H1 (cell line): Measurements from ENCODE around the gene CACNA1A. TPM values are rescaled to one million over a fixed set of nuclear protein-coding genes. Genes with fewer than 3 reads are reported as not detected.

Experiments used
- CTCF ChIA-PET: fragments of 300-600 bp; sonication (Branson Sonifier 250); formaldehyde crosslinking; loops from one replicate; lab custom pipeline; 2021; ENCODE audit not compliant: partially characterized antibody; lab: Charles Lee
- POLR2A ChIA-PET: fragments of 300-600 bp; sonication (Branson Sonifier 250); formaldehyde crosslinking; loops from one replicate; lab custom pipeline; 2021; ENCODE audit warnings: inconsistent platforms; ENCODE audit not compliant: partially characterized antibody; lab: Charles Lee
- DNase-seq, 2 experiments: peaks; one replicate each; pipeline versions ENCODE4 v3.0.0 to v3.0.0-alpha.2; 2010 to 2022; ENCODE audit warnings: low spot score in 2 of 2, low read depth in 1 of 2, mixed read lengths in 1 of 2
- FAIRE-seq: peaks from 2 replicates; lab custom pipeline; 2011; peaks lifted over from hg19 to GRCh38; lab: Jason Lieb, UNC
- H2AFZ ChIP-seq: 2 replicates; pipeline ENCODE4 v1.8.1; 2012; ENCODE audit warnings: low read length, inconsistent platforms
- H2AK5ac ChIP-seq: 2 replicates; pipeline ENCODE4 v1.6.1; 2013; ENCODE audit warnings: low read depth, low read length
- H2BK120ac ChIP-seq: replicated peaks from 2 replicates; pipeline ENCODE3; 2013; ENCODE audit warnings: low read depth, low read length, inconsistent platforms
- H2BK12ac ChIP-seq: 2 replicates; pipeline ENCODE4 v1.6.1; 2013; ENCODE audit warnings: low read depth, low read length
- H2BK15ac ChIP-seq: 2 replicates; pipeline ENCODE4 v1.6.1; 2013; ENCODE audit warnings: low read length
- H2BK20ac ChIP-seq: 2 replicates; pipeline ENCODE4 v1.6.1; 2013; ENCODE audit warnings: low read length
- H2BK5ac ChIP-seq: 2 replicates; pipeline ENCODE4 v1.6.1; 2013; ENCODE audit warnings: low read depth, low read length
- H3K14ac ChIP-seq: 2 replicates; pipeline ENCODE4 v1.6.1; 2013; ENCODE audit warnings: inconsistent platforms; ENCODE audit not compliant: insufficient read length
- H3K18ac ChIP-seq: 2 replicates; pipeline ENCODE4 v1.6.1; 2013; ENCODE audit warnings: low read length; ENCODE audit errors: extremely low read depth
- H3K23ac ChIP-seq: 2 replicates; pipeline ENCODE4 v1.6.1; 2013; ENCODE audit warnings: inconsistent platforms; ENCODE audit not compliant: insufficient read length
- H3K23me2 ChIP-seq: 2 replicates; pipeline ENCODE4 v1.6.1; 2013; ENCODE audit warnings: low read depth, low read length
- H3K27ac ChIP-seq: 2 replicates; pipeline ENCODE4 v1.6.1; 2011; ENCODE audit warnings: low read depth, low read length, inconsistent platforms
- H3K27me3 ChIP-seq, 4 experiments: replicated peaks in 1 of 4; 1 replicate in 1 of 4; 2 replicates in 3 of 4; pipeline versions ENCODE4 v1.6.1 to v1.8.1; 2011 to 2013; ENCODE audit warnings: low read length in 3 of 4, mild to moderate bottlenecking in 3 of 4, inconsistent platforms in 2 of 4, mixed read lengths in 2 of 4, moderate library complexity in 1 of 4; ENCODE audit not compliant: control insufficient read depth in 3 of 4, insufficient read depth in 3 of 4; ENCODE audit errors: extremely low read depth in 1 of 4
- H3K36me3 ChIP-seq, 4 experiments: 2 replicates each; pipeline versions ENCODE4 v1.6.1 to v1.8.1; 2011 to 2013; ENCODE audit warnings: mild to moderate bottlenecking in 4 of 4, low read length in 3 of 4, moderate library complexity in 2 of 4, control low read depth in 1 of 4, inconsistent platforms in 1 of 4; ENCODE audit not compliant: insufficient read depth in 4 of 4, control insufficient read depth in 2 of 4
- H3K4ac ChIP-seq: replicated peaks from 2 replicates; pipeline ENCODE3; 2013; ENCODE audit warnings: low read length, low read depth, mixed read lengths, inconsistent platforms; ENCODE audit not compliant: insufficient read length
- H3K4me1 ChIP-seq, 4 experiments: replicated peaks in 1 of 4; 1 replicate in 1 of 4; 2 replicates in 3 of 4; pipeline versions ENCODE4 v1.6.1 to v1.8.1; 2011 to 2013; ENCODE audit warnings: low read length in 3 of 4, inconsistent platforms in 2 of 4, mixed read lengths in 1 of 4; ENCODE audit not compliant: insufficient read depth in 4 of 4, control insufficient read depth in 3 of 4
- H3K4me2 ChIP-seq, 2 experiments: 2 replicates each; pipeline versions ENCODE4 v1.6.1 to v1.8.1; 2011 to 2013; ENCODE audit warnings: low read depth in 2 of 2, low read length in 2 of 2, control low read depth in 1 of 2, inconsistent platforms in 1 of 2, mild to moderate bottlenecking in 1 of 2; ENCODE audit not compliant: insufficient read depth in 1 of 2
- H3K4me3 ChIP-seq, 4 experiments: fragments of 200-600, 300-600 bp in 1 of 4; sonication (generic), shearing (Covaris generic), sonication (Bioruptor Twin) in 1 of 4; 2 replicates each; pipeline versions ENCODE4 v1.5.1 to v1.8.1; 2011 to 2016; ENCODE audit warnings: low read length in 4 of 4, low read depth in 3 of 4, control low read depth in 2 of 4, inconsistent platforms in 2 of 4, mild to moderate bottlenecking in 2 of 4, mixed read lengths in 1 of 4, moderate library complexity in 1 of 4; ENCODE audit not compliant: insufficient read depth in 2 of 4; ENCODE audit errors: extremely low read depth in 1 of 4
- H3K56ac ChIP-seq: replicated peaks from 2 replicates; pipeline ENCODE3; 2013; ENCODE audit warnings: low read depth, mild to moderate bottlenecking, mixed read lengths, low read length, inconsistent platforms; ENCODE audit not compliant: insufficient read length
- H3K79me1 ChIP-seq: 2 replicates; pipeline ENCODE4 v1.6.1; 2013; ENCODE audit warnings: low read depth, low read length, control low read depth
- H3K79me2 ChIP-seq, 2 experiments: 2 replicates each; pipeline versions ENCODE4 v1.6.1 to v1.8.1; 2012 to 2013; ENCODE audit warnings: low read length in 2 of 2, mild to moderate bottlenecking in 2 of 2, inconsistent platforms in 1 of 2; ENCODE audit not compliant: insufficient read depth in 2 of 2, control insufficient read depth in 1 of 2
- H3K9ac ChIP-seq, 4 experiments: replicated peaks in 1 of 4; 1 replicate in 1 of 4; 2 replicates in 3 of 4; pipeline versions ENCODE4 v1.6.1 to v1.8.1; 2011 to 2013; ENCODE audit warnings: low read depth in 3 of 4, low read length in 3 of 4, control low read depth in 2 of 4, mild to moderate bottlenecking in 2 of 4, moderate library complexity in 2 of 4, inconsistent platforms in 1 of 4; ENCODE audit errors: extremely low read depth in 1 of 4
- H3K9me3 ChIP-seq, 2 experiments: 2 replicates each; pipeline versions ENCODE4 v1.6.1 to v1.8.1; 2012 to 2013; ENCODE audit warnings: mild to moderate bottlenecking in 2 of 2, moderate library complexity in 2 of 2, control low read depth in 1 of 2, inconsistent platforms in 1 of 2, low read depth in 1 of 2, low read length in 1 of 2, mixed read lengths in 1 of 2; ENCODE audit not compliant: insufficient read depth in 2 of 2
- H4K20me1 ChIP-seq, 2 experiments: replicated peaks in 1 of 2; 2 replicates each; pipeline versions ENCODE3 to v1.8.1; 2011 to 2013; ENCODE audit warnings: inconsistent platforms in 2 of 2, low read length in 2 of 2, mild to moderate bottlenecking in 1 of 2; ENCODE audit not compliant: insufficient read depth in 2 of 2, control insufficient read depth in 1 of 2
- H4K5ac ChIP-seq: 2 replicates; pipeline ENCODE4 v1.6.1; 2013; ENCODE audit warnings: low read length, low read depth, mixed read lengths, inconsistent platforms; ENCODE audit not compliant: insufficient read length
- H4K8ac ChIP-seq: 2 replicates; pipeline ENCODE4 v1.8.0; 2013; ENCODE audit warnings: mild to moderate bottlenecking, moderate library complexity, low read length, inconsistent platforms; ENCODE audit not compliant: insufficient read depth; ENCODE audit errors: extremely low read depth
- H4K91ac ChIP-seq: replicated peaks from 2 replicates; pipeline ENCODE3; 2013; ENCODE audit warnings: low read length, mixed read lengths, inconsistent platforms; ENCODE audit not compliant: insufficient read length
- CREB1 ChIP-seq: IDR thresholded peaks from 2 replicates; pipeline ENCODE4 v1.6.1; 2012; ENCODE audit warnings: inconsistent platforms
- JUND ChIP-seq: IDR thresholded peaks from 2 replicates; pipeline ENCODE4 v1.6.1; 2011; ENCODE audit warnings: mild to moderate bottlenecking, improper control_type of control experiment, low read length
- KDM1A ChIP-seq: fragments of 200-600, 300-600 bp; sonication (generic); IDR thresholded peaks from 2 replicates; pipeline ENCODE4 v1.7.1; 2016; ENCODE audit warnings: mild to moderate bottlenecking, low read length, borderline replicate concordance
- TAF1 ChIP-seq: IDR thresholded peaks from 2 replicates; pipeline ENCODE4 v1.6.1; 2011; ENCODE audit warnings: mild to moderate bottlenecking, low read depth, low read length
- WGBS, 2 experiments: shearing (Covaris generic) in 1 of 2; methylation state at CpG; one replicate each; pipeline versions ENCODE4 v1.1.6 to v1.1.7; 2013 to 2015; ENCODE audit warnings: low lambda C conversion rate in 2 of 2, mixed read lengths in 2 of 2, inconsistent platforms in 1 of 2, low coverage in 1 of 2, missing lambda C conversion rate in 1 of 2; ENCODE audit not compliant: insufficient replicate concordance in 2 of 2, insufficient coverage in 1 of 2, insufficient read length in 1 of 2; ENCODE audit errors: extremely low coverage in 1 of 2, missing lambda C conversion rate in 1 of 2; 5-methylcytosine and 5-hydroxymethylcytosine counted together
- polyA plus RNA-seq, 7 experiments: library from polyadenylated mRNA; depleted of rRNA in 3 of 7; stranded (reverse) in 5 of 7; unstranded in 2 of 7; fragments of >200 nt in 5 of 7; fragments of 200-250 nt in 2 of 7; gene quantifications; 1 replicate in 5 of 7; 2 replicates in 1 of 7; 4 replicates in 1 of 7; pipeline versions ENCODE4 v1.2.1 to v1.2.3, GENCODE V29; 2011 to 2013; ENCODE audit warnings: missing spikeins in 2 of 7, mixed read lengths in 2 of 7
- total RNA-seq: library from RNA; stranded (reverse); fragmentation: NEBNext Ultra II Directional; extraction: Animal tissue kit (Norgen Biotek cat#: 25700); gene quantifications from 2 replicates; pipeline ENCODE4 v1.2.1, GENCODE V29; 2021

Gene CACNA1A
- total and polyA plus RNA-seq, 2 of the 8 experiments (the other 6 are each of a cell fraction or from before 2014, with no cell fraction given) = 10.7 to 25.3 TPM

DNA sequence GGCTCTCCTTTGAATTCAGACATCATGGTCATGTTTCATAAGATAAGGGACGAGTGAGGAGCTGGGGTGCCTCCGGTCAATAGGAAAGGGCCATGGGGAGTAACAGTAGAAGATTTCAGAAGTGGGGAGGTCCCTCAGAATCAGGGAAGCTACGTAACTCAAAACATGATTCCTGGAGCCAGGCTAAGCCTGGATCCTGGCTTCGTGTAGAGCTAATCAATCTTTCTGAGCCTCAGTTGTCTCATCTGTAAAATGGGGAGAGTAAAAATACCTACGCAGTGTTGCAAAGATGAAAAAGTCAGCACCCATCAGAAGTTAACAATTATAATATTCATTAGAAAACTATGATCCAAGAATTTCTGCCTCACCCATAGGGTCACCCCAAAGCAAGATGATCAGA, 106.5 kb downstream of the CACNA1A start:
- no peak for FAIRE-seq

More for the DNA sequence above, 106.5 kb downstream of the CACNA1A start:
- Histone ChIP-seq H3K4me1 (peaks cover 0 to 3% (median 1%) of the 10 kb centered on the region in 4 experiments; a peak in 3 of 7 replicates), H3K23ac (no peak overlapping the region), H2BK15ac (no peak overlapping the region), H2AFZ (no peak overlapping the region), H2BK20ac (no peak overlapping the region), H3K79me2 (no peaks in the 10 kb centered on the region), H3K18ac (no peak overlapping the region), H4K8ac (no peak overlapping the region), H3K9ac (no peak overlapping the region), H3K14ac (no peak overlapping the region), H3K4me3 (no peak overlapping the region), H3K4ac (no peak overlapping the region), H2BK12ac (no peak overlapping the region), H3K79me1 (no peaks in the 10 kb centered on the region), H2BK120ac (no peak overlapping the region), H3K23me2 (no peaks in the 10 kb centered on the region), H2AK5ac (no peak overlapping the region), H3K9me3 (no peaks in the 10 kb centered on the region), H3K36me3 (no peaks in the 10 kb centered on the region), H3K56ac (no peak overlapping the region), H4K5ac (no peak overlapping the region), H4K20me1 (no peaks in the 10 kb centered on the region), H3K27me3 (no peaks in the 10 kb centered on the region; a peak in 1 of 7 replicates), H3K4me2 (no peak overlapping the region), H4K91ac (no peak overlapping the region), H3K27ac (no peak overlapping the region), H2BK5ac (no peak overlapping the region)
- POLR2A ChIA-PET = interaction anchor here (0.7 kb wide), 1 partner anchor 12 kb away, joined by 3 read pairs; no protein-coding TSS in a partner anchor
- CTCF ChIA-PET = interaction anchor here (1.6 kb wide), 1 partner anchor 20 kb away, joined by 3 read pairs; no protein-coding TSS in a partner anchor
- TF ChIP-seq CREB1 = no peak
- TF ChIP-seq KDM1A = peak; percentile 47; the same call in 1 of the 2 replicates
- TF ChIP-seq TAF1 = no peak
- no peak for TF ChIP-seq JUND
- DNase-seq = no peak
- 84% methylated on average over 5 of the region's 5 CpGs; no CpG with 5 or more reads in 1 of the 2 experiments for WGBS, 2 experiments
